ENCODE results near the gene CTDSPL. TPM values are rescaled to one million over a fixed set of nuclear protein-coding genes. Genes with fewer than 3 reads are reported as not detected.
A peak's percentile ranks its signal among the peaks of the same experiment; 100 is the strongest.

Gene CTDSPL
- total RNA-seq, 4 donors from 2014 or later, result 33.4 to 72.6 (median 54.0) TPM

DNA sequence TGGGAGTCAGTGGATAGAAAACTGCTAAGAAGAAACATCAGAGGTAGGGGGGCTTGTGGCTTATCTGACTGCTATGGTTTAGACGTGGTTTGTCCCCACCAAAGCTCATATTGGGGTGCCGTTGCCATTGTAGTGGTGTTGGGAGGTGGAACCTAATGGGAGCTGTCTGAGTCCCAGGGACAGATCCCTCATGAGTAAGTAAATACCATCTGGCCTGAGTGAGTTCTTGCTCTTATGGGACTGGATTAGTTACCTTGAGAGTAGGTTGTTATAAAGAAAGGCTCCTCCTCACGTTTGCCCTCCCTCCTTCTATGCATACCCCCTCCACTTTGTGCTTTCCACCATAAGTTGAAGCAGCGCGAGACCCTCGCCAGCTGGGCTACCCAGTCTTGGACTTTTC lies 75.5 kb downstream of the CTDSPL start:
- peak overlapping the region in 1 of 4 donors; percentile 1 for H3K27ac ChIP-seq
- ATAC-seq, result no peak
- no peak overlapping the region for H3K4me3 ChIP-seq
- 92 to 100% methylated on average over 4 to 6 of the region's 6 CpGs for WGBS, 2 donors (ENCODE audit: low coverage in 1 of 2)
- H3K27me3 ChIP-seq, result no peaks in the 10 kb centered on the region
- TF ChIP-seq POLR2AphosphoS5 (IDR thresholded peaks at IDR 0.05) (no peak), EP300 (IDR thresholded peaks at IDR 0.05) (no peak), POLR2A (IDR thresholded peaks at IDR 0.05) (no peak)
- TF ChIP-seq, protein P1, sequence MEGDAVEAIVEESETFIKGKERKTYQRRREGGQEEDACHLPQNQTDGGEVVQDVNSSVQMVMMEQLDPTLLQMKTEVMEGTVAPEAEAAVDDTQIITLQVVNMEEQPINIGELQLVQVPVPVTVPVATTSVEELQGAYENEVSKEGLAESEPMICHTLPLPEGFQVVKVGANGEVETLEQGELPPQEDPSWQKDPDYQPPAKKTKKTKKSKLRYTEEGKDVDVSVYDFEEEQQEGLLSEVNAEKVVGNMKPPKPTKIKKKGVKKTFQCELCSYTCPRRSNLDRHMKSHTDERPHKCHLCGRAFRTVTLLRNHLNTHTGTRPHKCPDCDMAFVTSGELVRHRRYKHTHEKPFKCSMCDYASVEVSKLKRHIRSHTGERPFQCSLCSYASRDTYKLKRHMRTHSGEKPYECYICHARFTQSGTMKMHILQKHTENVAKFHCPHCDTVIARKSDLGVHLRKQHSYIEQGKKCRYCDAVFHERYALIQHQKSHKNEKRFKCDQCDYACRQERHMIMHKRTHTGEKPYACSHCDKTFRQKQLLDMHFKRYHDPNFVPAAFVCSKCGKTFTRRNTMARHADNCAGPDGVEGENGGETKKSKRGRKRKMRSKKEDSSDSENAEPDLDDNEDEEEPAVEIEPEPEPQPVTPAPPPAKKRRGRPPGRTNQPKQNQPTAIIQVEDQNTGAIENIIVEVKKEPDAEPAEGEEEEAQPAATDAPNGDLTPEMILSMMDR (IDR thresholded peaks at IDR 0.05), result no peak
- peaks cover 9 to 69% (median 17%) of the 10 kb centered on the region in 3 donors for H3K4me1 ChIP-seq
- H3K36me3 ChIP-seq, result no peaks in the 10 kb centered on the region
- no peaks in the 10 kb centered on the region for H3K9me3 ChIP-seq

DNA sequence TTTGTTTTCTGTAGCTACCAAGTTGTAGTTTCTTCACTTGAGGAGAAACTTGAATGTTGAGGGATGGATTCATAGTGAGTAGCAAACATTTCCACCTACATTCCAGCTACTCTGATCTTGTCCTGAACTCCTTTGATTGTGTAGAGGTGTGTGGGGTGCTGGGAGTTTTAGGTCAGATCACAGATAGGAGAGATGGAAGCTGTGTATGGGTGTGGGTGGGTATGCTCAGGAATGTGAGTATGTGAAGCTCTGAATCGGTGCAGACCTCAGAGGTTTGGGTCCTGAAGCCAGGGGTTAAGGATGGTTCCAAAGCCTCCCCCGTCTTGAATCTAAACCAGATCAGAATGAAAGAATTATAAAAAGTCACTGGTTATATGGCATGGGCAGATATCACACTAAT lies 76.3 kb downstream of the CTDSPL start:
- Histone ChIP-seq H3K4me1 (peaks cover 9 to 70% (median 21%) of the 10 kb centered on the region in 3 donors), H3K4me3 (no peak overlapping the region), H3K9me3 (no peaks in the 10 kb centered on the region), H3K27ac (no peak overlapping the region), H3K36me3 (no peaks in the 10 kb centered on the region), H3K27me3 (no peaks in the 10 kb centered on the region)
- WGBS, 2 donors (ENCODE audit: low coverage in 1 of 2), result 83 to 90% methylated on average over 2 of the region's 2 CpGs
- no peak for TF ChIP-seq POLR2AphosphoS5 (IDR thresholded peaks at IDR 0.05)
- TF ChIP-seq POLR2A (IDR thresholded peaks at IDR 0.05), result no peak
- TF ChIP-seq, protein P1 (IDR thresholded peaks at IDR 0.05), result no peak
- no peak for TF ChIP-seq EP300 (IDR thresholded peaks at IDR 0.05)
- ATAC-seq, result no peak

DNA sequence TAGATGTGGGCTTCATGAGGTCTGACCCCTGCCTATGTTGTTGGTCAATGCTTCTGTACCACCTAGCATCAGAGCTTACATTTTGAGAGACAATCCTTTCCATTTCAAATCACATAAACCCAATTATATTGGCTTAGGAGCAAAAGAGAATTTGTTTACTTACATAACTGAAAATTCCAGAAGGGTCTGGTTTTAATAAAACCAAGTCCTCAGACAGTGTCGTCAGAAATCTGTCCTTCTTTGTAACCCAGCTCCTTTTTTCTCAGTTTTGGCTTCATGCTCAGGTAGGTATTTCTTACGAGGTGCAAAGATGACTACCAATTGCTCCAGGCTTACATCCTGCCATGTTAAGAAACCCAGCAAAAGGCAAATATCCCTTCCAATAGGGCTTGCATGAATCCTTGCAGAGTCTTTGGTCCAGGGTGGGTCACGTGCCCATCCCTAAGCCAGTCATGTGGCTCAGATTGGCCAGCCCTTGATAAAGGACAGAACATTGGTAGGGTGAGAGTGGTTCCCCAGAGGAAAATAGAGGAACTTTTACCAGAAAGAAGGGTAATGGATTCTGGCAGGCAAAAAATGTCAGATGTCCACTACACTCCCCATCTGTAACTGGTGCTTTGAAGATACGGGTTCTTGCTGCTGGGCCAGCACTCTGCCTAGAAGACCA lies 78.7 kb downstream of the CTDSPL start:
- Histone ChIP-seq H3K36me3 (no peaks in the 10 kb centered on the region), H3K4me1 (peaks cover 4 to 83% (median 27%) of the 10 kb centered on the region in 3 donors), H3K27ac (no peak overlapping the region), H3K4me3 (no peak overlapping the region), H3K27me3 (no peaks in the 10 kb centered on the region), H3K9me3 (no peaks in the 10 kb centered on the region)
- WGBS, 2 donors (ENCODE audit: low coverage in 1 of 2), result 65 to 68% methylated on average over 3 of the region's 4 CpGs
- no peak for ATAC-seq
- no peak for TF ChIP-seq POLR2AphosphoS5 (IDR thresholded peaks at IDR 0.05)
- TF ChIP-seq EP300 (IDR thresholded peaks at IDR 0.05), result no peak
- TF ChIP-seq, protein P1 (IDR thresholded peaks at IDR 0.05), result no peak
- TF ChIP-seq POLR2A (IDR thresholded peaks at IDR 0.05), result no peak

DNA sequence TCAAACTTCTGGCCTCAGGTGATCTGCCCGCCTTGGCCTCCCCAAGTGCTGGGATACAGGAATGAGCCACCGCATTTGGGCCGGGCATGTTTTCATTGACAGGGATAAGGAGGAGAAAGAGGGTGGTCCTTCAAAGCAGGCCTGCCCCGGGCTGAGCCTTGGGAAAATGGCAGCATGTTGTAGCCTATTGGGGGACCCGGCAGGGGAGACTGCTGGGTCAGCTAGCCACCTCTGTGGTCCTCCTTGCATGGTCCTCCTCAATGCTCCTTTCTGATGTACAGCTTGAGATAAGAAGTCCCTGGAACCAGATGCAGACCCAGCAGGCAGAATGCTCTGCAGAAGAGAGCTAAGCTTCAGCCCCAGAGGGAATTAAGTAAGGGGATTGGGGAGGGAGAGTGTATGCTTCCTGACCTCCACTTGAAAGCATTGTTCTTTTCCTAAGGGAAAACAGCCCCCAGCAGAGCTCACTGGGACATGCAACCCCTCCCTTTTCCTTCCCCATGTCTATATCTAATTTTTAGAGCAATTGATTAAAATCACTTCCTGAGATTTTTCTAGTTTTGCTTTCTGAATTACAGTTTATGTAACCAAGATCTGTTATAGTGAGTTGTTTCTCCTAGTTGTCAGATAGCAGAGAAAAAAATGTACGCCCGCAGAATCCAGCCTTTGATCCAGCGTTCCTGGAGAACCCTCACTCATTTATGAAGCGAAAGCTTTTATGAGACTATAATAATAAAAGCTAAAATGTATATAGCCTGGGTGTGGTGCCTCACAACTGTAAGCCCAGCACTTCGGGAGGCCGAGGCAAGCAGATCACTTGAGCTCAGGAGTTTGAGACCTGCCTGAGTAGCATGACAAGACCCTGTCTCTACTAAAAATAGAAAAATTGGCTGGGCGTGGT lies 80.2 kb downstream of the CTDSPL start:
- peak overlapping the region in 3 of 4 donors; percentile 25 to 46 (median 44) for H3K27ac ChIP-seq
- 42 to 49% methylated on average over 6 to 7 of the region's 12 CpGs for WGBS, 2 donors (ENCODE audit: low coverage in 1 of 2)
- H3K27me3 ChIP-seq, result no peaks in the 10 kb centered on the region
- no peaks in the 10 kb centered on the region for H3K36me3 ChIP-seq
- no peak for ATAC-seq
- peaks cover 0 to 83% (median 37%) of the 10 kb centered on the region in 3 donors for H3K4me1 ChIP-seq
- TF ChIP-seq, protein P1 (IDR thresholded peaks at IDR 0.05), result no peak
- no peak for TF ChIP-seq EP300 (IDR thresholded peaks at IDR 0.05)
- TF ChIP-seq POLR2AphosphoS5 (IDR thresholded peaks at IDR 0.05), result no peak
- TF ChIP-seq POLR2A (IDR thresholded peaks at IDR 0.05), result no peak
- H3K9me3 ChIP-seq, result no peaks in the 10 kb centered on the region
- no peak overlapping the region for H3K4me3 ChIP-seq
